ENCODE measurements around the gene CD180.

- TF ChIP-seq CTCF (IDR thresholded peaks at IDR 0.05; ENCODE audit: low read length), result peak; percentile 17; the same call in 1 of the 2 replicates
- TF ChIP-seq EZH2 (IDR thresholded peaks at IDR 0.05; ENCODE audit: borderline replicate concordance, low read length), result no peak
Measured at GRCh38 chr5:67214707-67215447, 18.3 kb upstream of the CD180 start.
